HG02588 (cell line): ENCODE measurements around the gene HENMT1.
"Not testable (repeated sequence)": the region's sequence is repeated elsewhere in the genome, so short reads cannot be mapped to it uniquely, and the experiment has no call there.

ENCODE experiments used
- ATAC-seq: cut with Tn5 transposase; IDR thresholded peaks from one replicate; pipeline ENCODE4 v1.9.1; 2021; ENCODE audit warnings: mild to moderate bottlenecking, moderate library complexity; ENCODE audit not compliant: unreplicated experiment

The HENMT1 gene

DNA sequence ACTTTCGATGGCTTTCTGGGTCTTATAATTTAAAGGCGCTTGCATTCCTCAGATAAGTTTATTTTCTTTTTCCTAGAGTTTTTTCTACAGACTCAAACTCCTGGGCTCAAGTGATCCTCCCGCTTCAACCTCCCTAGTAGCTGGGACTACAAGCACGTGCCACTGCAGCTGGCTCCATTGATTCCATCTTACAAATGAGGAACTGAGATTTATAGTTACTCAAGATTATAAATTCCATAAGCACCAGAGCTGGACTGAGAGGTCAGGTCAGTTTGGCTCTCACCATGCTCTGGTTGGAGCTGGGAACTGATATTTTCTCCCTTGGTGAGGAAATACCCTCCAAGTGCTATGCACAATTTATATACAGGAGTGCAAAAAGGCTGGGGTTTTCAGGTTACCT is 17.8 kb upstream of the HENMT1 start:
- no peak for ATAC-seq

DNA sequence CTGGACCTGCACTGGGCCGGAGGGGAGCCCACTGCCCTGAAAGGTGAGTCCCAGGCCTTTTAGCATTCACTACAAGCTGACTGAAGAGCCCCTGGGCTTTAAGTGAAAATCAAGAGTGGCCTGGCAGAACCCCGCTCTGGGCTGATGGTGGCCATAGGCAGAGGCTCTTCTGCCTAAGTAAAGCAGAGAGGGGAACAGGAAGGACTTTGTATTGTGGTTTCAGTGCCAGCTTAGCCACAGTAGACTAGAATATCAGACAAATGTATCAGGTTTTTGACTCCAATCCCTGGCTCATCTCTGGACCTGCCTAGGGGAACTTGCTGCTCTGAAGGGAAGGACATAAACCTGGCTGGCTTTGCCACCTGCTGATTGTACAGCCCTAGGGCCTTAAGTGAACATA is 10.2 kb upstream of the HENMT1 start:
- ATAC-seq = no peak

DNA sequence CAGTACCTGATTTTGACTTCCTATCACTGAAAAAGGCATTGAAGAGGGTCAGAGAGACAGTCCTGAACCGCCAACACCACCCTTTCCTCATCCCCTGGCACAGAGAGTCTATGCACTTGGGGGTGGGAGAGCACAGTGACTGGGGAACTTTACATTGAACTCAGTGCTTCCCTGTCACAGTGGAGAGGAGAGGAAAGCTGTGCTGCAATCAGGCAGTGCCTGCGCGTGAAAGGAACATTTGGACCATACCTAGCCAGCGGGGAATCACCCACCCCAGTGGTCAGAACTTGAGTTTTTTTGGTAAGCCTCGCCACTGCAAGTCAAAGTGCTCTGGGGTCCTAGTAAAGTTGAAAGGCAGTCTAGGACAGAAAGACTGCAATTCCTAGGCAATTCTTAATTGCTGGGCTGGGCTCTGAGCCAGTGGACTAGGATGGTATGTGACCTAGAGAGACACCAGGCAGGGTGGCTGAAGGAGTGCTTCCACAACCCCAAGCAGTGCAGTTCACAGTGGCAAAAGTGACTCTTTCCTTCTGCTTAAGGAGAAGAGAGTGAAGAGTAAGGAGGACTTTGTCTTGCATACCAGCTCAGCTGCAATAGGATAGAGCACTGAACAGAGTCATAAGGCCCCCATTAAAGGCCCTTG is 9.4 kb upstream of the HENMT1 start:
- no peak for ATAC-seq

DNA sequence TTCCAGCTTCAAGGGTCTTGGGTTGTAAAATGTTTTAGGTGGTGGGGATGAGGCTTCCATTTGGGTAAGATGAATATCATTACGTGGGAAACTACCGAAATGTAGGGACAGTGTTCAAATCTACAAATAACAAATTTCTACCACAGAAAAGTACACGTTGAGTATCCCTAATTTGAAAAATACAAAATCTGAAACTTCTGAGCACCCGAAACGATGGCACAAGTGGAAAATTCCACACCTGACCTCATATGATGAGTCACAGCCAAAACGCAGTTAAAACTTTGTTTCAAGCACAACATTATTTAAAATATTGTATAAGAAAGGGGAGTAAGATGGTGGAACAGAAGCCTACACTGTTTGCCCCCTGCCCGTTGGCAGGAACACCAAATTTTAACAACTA is 8.8 kb upstream of the HENMT1 start:
- ATAC-seq = no peak

DNA sequence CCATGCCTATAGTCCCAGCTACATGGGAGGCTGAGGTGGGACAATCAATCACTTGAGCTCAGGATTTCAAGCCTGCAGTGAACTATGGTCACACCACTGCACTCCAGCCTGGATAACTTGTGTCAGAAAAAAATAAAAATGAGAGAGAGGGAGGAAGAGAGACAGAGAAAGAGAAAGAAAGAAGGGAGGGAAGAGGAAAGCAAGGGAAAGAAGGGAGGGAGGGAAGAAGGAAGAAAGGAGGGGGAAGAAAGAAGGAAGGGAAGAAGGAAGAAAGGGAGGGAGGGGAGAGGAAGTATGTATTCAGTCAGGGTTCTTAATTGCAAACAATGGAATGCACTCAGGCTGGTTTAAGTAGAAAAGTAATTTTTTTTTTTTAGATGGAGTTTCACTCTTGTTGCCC is 7.9 kb upstream of the HENMT1 start:
- no peak for ATAC-seq

DNA sequence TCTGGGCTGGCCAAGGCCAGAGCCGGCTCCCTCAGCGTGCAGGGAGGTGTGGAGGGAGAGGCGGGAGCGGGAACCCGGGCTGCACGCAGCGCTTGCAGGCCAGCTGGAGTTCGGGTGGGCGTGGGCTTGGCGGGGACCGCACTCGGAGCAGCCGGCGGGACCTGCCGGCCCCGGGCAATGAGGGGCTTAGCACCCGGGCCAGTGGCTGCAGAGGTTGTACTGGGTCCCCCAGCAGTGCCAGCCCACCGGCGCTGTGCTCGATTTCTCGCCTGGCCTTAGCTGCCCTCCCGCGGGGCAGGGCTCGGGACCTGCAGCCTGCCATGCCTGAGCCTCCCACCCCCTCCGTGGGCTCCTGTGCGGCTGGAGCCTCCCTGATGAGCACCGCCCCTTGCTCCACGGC is 6.5 kb upstream of the HENMT1 start:
- not testable (repeated sequence) for ATAC-seq

DNA sequence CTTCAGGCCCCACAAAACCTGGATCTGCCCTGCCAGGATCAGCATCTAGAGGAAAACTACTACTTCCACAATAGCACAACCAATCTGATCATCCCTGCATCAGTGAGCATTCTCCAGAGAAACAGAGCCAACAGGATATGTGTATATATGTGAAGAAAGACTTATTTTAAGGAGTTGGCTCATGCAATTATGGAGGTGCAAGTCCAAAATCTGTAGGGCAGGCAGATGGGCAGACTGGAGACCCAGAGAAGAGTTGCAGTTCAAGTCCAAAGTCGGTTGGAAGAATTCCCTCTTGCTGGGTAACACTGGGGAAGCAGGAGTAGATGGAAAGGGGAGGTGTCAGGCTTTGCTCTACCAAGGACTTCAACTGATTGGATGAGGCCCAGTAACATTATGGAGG is 4.9 kb upstream of the HENMT1 start:
- no peak for ATAC-seq

DNA sequence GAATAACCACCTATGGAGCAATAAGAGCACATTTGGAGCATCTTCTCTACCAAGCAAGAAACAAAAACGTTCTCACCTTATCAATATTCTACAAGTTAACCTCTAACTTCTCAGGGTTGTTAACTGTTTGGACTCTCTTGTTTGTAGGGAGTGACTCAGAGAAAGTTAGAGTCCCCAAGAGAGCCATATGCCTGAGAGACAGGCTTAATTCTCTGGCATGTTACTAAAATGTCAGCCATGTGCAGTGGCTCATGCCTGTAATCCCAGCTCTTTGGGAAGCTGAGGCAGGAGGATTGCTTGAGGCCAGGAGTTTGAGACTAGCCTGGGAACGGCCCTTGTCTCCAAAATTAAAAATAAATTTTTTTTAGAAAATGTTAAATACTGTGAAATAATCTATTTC is 4.2 kb upstream of the HENMT1 start:
- ATAC-seq = no peak

DNA sequence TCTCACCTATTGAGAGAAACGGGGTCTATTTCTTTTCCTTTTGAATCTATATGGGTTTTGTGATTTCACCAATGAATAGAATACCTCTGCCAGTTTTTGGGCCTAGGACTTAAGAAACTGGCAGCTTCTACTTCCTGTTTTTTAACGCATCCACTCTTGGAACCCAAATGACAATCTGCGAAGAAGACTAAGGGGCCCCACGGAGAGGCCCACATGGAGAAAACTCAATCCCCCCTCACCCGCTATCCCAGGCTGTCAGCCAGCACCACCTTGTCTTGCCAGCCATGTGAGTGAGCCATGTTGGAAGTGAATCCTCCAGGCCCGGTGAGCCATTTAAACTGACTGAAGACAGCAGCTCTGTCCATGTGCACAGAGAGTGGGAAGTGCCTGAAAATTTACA is 3.6 kb upstream of the HENMT1 start:
- no peak for ATAC-seq

DNA sequence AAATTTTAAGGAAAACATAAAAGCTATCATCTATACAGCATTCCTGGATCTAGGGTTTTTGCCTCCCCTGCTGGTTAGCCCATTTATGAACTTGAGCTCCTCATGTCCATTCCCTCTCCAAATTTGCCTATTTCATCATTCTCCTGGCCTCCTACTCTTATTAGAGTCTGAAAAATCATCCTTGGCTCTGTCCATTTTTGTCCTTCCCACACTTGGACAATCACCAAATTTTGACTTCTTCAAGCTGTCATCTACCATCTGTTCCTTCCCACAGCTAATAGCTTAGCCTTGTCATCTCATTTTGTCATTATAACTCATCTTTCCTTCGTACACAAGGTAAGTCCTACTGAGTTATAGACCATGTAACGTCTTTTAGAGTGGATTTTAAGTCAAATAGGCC is 2.2 kb upstream of the HENMT1 start:
- ATAC-seq = no peak

DNA sequence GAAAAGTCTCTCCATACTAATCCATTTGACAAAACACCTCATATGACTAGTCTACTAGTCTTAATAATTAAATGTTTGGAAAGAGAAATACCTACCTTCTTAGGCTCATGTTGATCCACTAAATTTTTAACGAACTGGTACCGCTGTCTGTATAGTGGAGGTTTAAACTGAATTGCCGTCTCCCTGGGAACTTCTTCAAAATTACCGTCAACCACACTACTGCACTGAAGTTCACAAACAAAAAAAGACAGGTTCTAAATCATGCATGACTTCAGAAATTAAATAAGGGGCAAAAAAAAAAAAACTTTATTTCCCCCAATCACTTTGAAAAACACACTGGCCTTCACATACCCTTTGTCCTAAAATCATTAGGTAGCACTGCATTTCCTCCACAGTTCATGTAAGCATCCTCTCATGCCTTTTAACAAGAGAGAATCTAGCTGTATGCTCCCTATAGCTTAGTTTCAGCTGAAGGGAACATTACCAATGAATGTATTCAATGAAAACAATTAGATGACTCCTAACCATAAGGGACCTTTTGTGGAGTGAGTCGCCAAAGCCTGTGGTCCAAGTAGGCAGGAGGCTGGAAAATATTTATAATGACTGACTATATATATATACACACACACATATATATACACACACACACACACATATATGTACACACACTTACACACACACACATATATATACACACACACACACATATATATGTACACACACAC is 3.4 kb downstream of the HENMT1 start:
- no peak for ATAC-seq

DNA sequence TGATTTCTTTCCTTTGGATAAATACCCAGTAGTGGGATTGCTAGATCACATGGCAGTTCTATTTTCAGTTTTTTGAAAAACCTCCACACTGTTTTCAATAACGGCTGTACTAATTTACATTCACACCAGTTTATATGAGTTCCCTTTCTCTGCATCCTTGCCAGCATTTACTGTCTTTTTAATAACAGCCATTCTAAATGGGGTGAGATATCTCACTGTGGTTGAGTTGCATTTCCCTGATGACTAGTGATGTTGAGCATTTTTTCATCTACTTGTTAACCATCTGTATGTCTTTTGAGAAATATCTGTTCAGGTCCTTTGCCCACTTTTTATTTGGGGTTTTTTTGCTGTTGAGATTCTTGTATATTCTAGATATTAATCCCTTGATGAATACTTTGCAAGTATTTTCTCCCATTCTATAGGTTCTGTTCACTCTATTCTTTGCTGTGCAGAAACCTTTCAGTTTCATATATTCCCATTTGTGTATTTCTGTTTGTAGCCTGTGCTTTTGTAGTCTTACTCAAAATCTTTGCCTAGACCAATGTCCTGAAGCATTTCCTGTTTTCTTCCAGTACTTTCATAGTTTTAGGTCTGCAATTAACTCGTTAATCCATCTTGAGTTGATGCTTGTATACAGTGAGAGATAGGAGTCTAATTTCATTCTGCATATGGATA is 7.3 kb downstream of the HENMT1 start:
- ATAC-seq = no peak

DNA sequence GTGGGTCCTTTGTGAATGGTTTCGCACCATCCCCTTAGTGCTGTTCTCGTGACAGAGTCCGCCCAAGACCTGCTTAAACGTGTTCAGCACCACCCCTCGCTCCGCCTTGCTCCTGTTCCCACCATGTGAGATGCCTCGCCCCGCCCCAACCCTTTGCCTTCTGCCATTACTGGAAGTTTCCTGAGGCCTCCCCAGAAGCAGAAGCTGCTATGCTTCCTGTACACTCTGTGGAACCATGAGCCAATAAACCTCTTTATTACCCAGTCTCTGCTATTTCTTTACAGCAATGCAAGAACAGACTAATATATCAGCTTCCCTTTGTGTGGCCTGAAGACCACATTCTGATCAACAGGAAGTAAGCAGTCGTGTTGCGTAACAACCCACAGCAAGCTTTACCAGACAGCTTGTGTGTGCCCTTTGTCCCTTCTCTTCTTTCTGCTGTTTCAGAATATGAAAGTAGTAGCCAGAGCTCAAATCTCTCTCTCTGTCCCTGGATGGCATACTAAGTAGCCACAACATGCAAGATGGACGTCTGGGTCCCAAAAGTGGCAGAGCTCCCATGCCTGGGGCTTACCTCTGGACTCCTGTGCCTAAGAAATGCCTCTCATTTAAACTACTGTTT is 14.1 kb downstream of the HENMT1 start:
- no peak for ATAC-seq

DNA sequence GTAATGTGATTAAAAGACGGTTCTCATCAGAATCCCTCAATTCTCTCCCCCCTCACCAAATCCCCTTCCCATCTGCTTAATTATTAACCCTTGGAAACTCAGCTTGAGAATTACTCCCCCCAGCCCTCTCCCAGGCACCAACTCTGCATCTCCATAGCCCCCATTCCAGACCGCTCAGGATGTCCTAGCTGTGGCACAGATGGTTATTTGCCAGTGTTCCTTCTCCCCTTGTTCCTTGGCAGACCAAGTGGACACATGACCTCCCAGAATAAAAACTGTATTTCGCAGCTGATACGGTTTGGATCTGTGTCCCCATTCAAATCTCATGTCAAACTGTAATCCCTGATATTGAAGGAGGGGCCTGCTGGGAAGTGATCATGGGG is 14.6 kb downstream of the HENMT1 start:
- ATAC-seq = no peak

DNA sequence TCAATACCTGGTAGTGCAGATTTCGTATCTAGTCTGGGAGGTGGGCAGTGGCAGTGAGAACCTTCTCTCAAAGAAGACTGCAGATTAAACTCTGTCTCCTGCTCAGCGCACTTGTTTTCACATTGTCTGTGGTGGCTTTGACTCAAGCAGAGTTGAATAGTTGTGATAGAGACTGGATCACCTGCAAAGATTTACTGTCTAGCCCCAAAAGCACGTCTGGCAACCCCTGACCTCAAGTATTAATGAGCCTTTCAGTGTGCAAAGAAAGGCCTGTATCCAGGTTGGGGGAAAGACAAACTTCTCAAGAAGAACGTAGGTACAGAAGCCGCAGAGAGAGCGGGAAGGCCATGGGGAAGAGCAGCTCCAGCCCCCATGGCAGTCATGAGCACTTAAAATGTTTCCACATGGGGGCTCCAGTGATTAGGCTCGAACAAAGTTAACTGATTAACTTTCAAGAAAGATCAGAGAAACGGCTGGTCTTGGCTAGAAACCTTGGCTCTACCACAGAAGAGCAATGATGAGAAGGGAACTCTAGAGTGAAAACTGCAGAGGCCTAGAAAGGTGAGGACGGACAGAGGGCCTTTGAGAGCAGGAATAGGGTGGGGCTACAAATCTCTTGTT is 15.2 kb downstream of the HENMT1 start:
- ATAC-seq = no peak

DNA sequence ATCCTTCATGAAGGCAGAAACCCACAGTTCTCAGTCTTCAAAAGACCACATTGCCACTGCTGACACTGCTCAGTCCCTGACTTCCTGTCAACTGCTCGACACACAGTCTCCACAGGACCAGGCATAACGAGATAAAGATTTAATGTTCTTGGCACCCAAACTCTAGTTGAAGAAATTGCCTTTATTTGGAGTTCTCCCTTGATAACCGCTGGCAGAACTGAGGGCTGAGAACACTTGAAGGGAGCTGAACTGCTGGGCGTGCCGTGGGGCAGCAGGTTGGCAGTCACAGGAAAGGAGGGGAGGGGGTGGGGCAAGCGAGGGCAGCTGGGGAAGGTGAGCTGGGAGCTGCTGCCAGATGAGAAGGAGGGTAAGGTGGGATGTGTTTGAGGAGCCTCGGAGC is 15.9 kb downstream of the HENMT1 start:
- ATAC-seq = no peak

DNA sequence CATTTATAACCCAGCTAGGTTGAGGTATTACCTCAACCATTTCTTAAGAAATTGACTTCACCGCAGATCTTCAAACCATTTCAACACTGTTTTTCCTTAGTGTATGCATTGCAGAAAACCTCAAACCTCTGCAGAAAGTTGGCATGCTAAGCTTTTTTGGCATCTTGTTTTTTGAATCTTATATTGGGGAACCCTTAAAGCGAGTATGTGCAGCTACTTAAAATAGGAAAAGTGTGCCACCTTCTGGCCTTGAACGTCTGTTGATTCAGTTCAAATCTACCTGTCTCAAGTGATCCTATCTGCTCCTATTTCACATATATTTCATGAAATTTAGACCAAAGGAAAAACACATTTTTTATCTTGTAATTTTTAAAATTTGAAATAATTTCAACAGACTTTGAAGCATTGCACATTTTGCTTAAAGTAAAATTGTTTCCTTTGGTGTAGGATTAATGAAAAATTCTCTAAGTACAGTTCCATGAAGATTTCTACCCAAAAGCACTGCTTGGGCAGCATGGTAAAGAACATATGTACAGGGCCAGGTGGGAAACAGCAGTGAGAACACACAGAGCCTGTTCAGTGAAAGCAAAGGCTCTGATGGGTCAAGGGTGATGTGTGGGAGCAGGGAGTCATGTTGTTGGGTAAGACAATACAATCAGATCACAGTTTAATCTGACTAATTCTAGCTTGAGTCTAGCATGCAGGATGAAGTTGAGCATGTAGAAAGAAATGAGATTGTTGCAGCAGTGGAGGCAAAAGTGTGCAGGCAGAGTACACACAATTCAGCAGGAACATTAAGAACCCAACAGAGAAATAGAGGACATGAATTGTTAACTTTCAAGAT is 17.2 kb downstream of the HENMT1 start:
- ATAC-seq = no peak

DNA sequence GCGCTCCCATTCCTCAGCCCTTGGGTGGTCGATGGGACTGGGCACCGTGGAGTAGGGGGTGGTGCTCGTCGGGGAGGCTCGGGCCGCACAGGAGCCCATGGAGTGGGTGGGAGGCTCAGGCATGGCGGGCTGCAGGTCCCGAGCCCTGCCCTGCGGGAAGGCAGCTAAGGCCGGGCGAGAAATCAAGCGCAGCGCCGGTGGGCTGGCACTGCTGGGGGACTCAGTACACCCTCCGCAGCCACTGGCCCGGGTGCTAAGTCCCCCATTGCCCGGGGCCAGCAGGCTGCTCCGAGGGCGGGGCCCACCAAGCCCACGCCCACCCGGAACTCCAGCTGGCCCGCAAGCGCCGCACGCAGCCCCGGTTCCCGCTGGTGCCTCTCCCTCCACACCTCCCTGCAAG is 20.0 kb downstream of the HENMT1 start:
- ATAC-seq = not testable (repeated sequence)

DNA sequence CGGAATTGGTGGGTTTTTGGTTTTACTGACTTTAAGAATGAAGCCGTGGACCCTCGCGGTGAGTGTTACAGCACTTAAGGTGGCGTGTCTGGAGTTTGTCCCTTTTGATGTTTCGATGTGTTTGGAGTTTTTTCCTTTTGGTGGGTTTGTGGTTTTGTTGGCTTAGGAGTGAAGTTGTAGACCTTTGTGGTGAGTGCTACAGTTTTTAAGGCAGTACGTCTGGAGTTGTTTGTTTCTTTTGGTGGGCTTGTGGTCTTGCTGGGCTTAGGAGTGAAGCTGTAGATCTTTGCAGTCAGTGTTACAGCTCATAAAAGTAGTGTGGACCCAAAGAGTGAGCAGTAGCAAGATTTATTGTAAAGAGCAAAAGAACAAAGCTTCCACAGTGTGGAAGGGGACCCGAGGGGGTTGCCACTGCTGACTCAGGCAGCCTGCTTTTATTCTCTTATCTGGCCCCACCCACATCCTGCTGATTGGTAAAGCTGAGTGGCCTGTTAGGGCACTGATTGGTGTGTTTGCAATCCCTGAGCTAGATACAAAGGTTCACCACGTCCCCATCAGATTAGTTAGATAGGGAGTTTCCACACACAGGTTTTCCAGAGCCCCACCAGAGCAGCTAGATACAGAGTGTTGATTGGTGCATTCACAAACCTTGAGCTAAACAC is 20.9 kb downstream of the HENMT1 start:
- ATAC-seq = no peak

DNA sequence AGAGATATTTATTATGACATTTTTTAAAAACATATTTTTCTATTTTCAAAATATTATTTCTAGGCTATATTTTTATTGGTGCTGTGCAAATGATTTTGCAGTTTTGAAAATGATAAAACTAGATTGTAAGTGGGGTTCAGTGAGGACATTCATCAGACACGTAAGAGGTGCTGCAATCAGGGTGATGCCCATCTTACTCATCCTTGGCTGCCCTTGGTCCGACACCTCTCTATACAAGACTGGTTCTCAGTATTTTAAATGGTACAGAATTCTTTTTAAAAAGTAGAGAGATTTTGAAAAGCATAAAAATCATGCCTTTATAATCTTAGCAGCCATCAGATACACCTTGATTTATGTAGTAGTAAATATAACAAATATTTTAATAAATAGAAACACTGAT is 24.0 kb downstream of the HENMT1 start:
- no peak for ATAC-seq
